HepG2 (cell line): ENCODE data around the gene COMT. TPM values are rescaled to one million over a fixed set of nuclear protein-coding genes. Genes with fewer than 3 reads are reported as not detected.

Source experiments
- EED ChIP-seq: sonication (generic); formaldehyde crosslinking; IDR thresholded peaks from 2 replicates; pipeline ENCODE4 v1.5.0; 2020; ENCODE audit warnings: mild to moderate bottlenecking, missing genetic modification reagents
- ELF4 ChIP-seq: sonication (generic); formaldehyde crosslinking; IDR thresholded peaks from 2 replicates; pipeline ENCODE4 v1.5.0; 2020; ENCODE audit warnings: missing genetic modification reagents, mild to moderate bottlenecking, moderate library complexity, borderline replicate concordance
- HNRNPH1 ChIP-seq: fragments of 200-400 bp; formaldehyde crosslinking; optimal IDR thresholded peaks from 2 replicates; pipeline ENCODE3; 2017; ENCODE audit warnings: mild to moderate bottlenecking, low read depth, low read length
- HNRNPL ChIP-seq: fragments of 200-400 bp; formaldehyde crosslinking; IDR thresholded peaks from 2 replicates; pipeline ENCODE4 v1.6.1; 2017; ENCODE audit warnings: mild to moderate bottlenecking, low read depth, low read length
- MIER3 ChIP-seq: IDR thresholded peaks from 2 replicates; pipeline ENCODE4 v1.6.1; 2016; ENCODE audit warnings: missing compliant biosample characterization, borderline replicate concordance
- NR2F6 ChIP-seq, 2 experiments: IDR thresholded peaks; 2 replicates each; pipeline ENCODE4 v1.6.1; 2016; ENCODE audit warnings: antibody characterized with exemption in 1 of 2, mild to moderate bottlenecking in 1 of 2
- SALL1 ChIP-seq: sonication (generic); formaldehyde crosslinking; IDR thresholded peaks from 2 replicates; pipeline ENCODE4 v1.8.0; 2022; ENCODE audit warnings: mild to moderate bottlenecking, missing genetic modification reagents
- SMAD1 ChIP-seq: sonication (generic); formaldehyde crosslinking; IDR thresholded peaks from 2 replicates; pipeline ENCODE4 v1.4.0; 2020; ENCODE audit warnings: missing genetic modification reagents, low read depth, mild to moderate bottlenecking, borderline replicate concordance
- TEAD3 ChIP-seq: optimal IDR thresholded peaks from 2 replicates; pipeline ENCODE3; 2016; ENCODE audit warnings: borderline replicate concordance
- ZNF441 ChIP-seq: sonication (generic); formaldehyde crosslinking; IDR thresholded peaks from 2 replicates; pipeline ENCODE4 v1.7.0; 2021; ENCODE audit warnings: missing genetic modification reagents, borderline replicate concordance
- ZNF451 ChIP-seq: sonication (generic); formaldehyde crosslinking; IDR thresholded peaks from 2 replicates; pipeline ENCODE4 v1.5.0; 2020; ENCODE audit warnings: mild to moderate bottlenecking, missing genetic modification reagents
- ZNF564 ChIP-seq: sonication (generic); formaldehyde crosslinking; IDR thresholded peaks from 2 replicates; pipeline ENCODE4 v1.8.1; 2023; ENCODE audit warnings: mild to moderate bottlenecking, missing genetic modification reagents
- polyA plus RNA-seq, 8 experiments: library from polyadenylated mRNA; depleted of rRNA in 3 of 8; stranded (reverse) in 7 of 8; unstranded in 1 of 8; fragments of >200 nt; fragmentation: Illumina TruSeq in 4 of 8; extraction: Trizol in 4 of 8; gene quantifications; 2 replicates each; pipeline versions ENCODE4 v1.2.1 to v1.2.3, GENCODE V29; 2011 to 2016; ENCODE audit warnings: low read depth in 4 of 8, missing spikeins in 1 of 8, mixed read lengths in 1 of 8; ENCODE audit not compliant: insufficient read depth in 1 of 8
- total RNA-seq, 5 experiments: library from RNA; depleted of rRNA; stranded (reverse); fragments of >200 nt; fragmentation: Illumina TruSeq; extraction: Trizol; gene quantifications; 2 replicates each; pipeline ENCODE4 v1.2.3, GENCODE V29; 2016; ENCODE audit warnings: low read depth in 1 of 5
- TF ChIP-seq, protein P1 (sequence below): sonication (generic); formaldehyde crosslinking; IDR thresholded peaks from 2 replicates; pipeline ENCODE4 v1.5.1; 2020; ENCODE audit warnings: missing genetic modification reagents, mild to moderate bottlenecking, borderline replicate concordance
- TF ChIP-seq, protein P2 (sequence below): sonication (generic); formaldehyde crosslinking; IDR thresholded peaks from 2 replicates; pipeline ENCODE4 v1.4.0; 2020; ENCODE audit warnings: low read depth, missing genetic modification reagents
- TF ChIP-seq, protein P3 (sequence below), 2 experiments: fragments of 450-650 bp in 1 of 2; sonication (generic) in 1 of 2; formaldehyde crosslinking; IDR thresholded peaks; 2 replicates each; pipeline versions ENCODE4 v1.5.0 to v1.8.0; 2020 to 2022; ENCODE audit warnings: mild to moderate bottlenecking in 1 of 2, missing genetic modification reagents in 1 of 2
- TF ChIP-seq, protein P4 (sequence below), 2 experiments: sonication (generic) in 1 of 2; formaldehyde crosslinking in 1 of 2; IDR thresholded peaks; 2 replicates each; pipeline versions ENCODE4 v1.6.1 to v1.9.0; 2014 to 2022; ENCODE audit warnings: antibody characterized with exemption in 1 of 2, borderline replicate concordance in 1 of 2, inconsistent platforms in 1 of 2, low read depth in 1 of 2, missing genetic modification reagents in 1 of 2

COMT gene
- total and polyA plus RNA-seq, 2 of the 13 experiments (the other 11 are each of a cell fraction or from before 2014, with no cell fraction given) = 156 to 162 TPM

DNA sequence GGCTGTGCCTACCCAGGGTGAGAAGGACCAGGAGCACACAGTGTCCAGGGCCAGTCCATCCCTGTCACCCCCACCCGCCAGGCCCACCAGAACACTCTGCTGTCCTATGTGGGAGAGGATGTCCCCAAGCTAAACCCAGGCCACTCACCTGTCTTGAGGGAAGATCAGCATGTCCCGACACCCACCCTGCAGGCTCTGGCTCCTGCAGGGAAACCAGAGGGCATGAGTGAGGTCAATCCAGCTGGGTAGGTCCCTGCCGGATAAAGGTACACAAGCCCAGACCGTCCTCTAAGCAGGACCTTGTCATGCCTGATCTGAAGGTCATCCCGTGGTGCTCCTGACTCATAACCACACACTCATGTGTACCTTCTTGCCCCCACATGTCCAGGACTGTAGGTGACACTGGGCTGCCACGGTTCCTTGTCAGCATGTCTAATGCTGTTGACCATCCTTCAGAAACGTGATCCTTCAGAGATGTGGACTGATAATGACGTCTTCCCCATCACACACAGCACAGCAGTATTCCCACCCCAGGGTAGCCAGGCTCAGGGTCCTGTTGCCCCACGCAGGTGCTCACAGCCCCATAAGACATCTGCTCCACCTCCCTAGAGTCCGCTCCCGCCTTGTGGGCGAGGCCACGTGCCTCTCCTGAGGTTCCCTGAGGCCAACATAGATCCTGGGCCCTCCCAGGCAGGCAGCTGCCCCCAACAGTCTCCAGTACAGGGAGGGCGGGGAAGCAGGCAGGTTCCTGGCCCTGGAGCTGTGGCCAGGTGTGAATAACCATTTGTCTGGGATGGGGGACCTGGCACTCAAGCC lies 68.9 kb downstream of the COMT start (continued):
- TF ChIP-seq ZNF564 (no peak), EED (CRISPR knock-in tag) (0 out of 2 replicates have a peak, but pooled peaks have one; percentile 71), HNRNPL (no peak), ZNF441 (CRISPR knock-in tag) (no peak), HNRNPH1 (no peak), SALL1 (CRISPR knock-in tag) (peak; percentile 85), SMAD1 (CRISPR knock-in tag) (no peak; the same call in 1 of the 2 replicates), ELF4 (no peak), ZNF451 (0 out of 2 replicates have a peak, but pooled peaks have one; percentile 24), NR2F6 (IDR thresholded peaks at IDR 0.05) (peak; percentile 63), NR2F6 (CRISPR knock-in tag; IDR thresholded peaks at IDR 0.05) (peak; percentile 91), MIER3 (CRISPR knock-in tag) (peak; percentile 80; the same call in 1 of the 2 replicates), TEAD3 (CRISPR knock-in tag) (peak; percentile 73)
- TF ChIP-seq, protein P1, sequence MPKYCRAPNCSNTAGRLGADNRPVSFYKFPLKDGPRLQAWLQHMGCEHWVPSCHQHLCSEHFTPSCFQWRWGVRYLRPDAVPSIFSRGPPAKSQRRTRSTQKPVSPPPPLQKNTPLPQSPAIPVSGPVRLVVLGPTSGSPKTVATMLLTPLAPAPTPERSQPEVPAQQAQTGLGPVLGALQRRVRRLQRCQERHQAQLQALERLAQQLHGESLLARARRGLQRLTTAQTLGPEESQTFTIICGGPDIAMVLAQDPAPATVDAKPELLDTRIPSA (CRISPR knock-in tag) = no peak
- TF ChIP-seq, protein P2, sequence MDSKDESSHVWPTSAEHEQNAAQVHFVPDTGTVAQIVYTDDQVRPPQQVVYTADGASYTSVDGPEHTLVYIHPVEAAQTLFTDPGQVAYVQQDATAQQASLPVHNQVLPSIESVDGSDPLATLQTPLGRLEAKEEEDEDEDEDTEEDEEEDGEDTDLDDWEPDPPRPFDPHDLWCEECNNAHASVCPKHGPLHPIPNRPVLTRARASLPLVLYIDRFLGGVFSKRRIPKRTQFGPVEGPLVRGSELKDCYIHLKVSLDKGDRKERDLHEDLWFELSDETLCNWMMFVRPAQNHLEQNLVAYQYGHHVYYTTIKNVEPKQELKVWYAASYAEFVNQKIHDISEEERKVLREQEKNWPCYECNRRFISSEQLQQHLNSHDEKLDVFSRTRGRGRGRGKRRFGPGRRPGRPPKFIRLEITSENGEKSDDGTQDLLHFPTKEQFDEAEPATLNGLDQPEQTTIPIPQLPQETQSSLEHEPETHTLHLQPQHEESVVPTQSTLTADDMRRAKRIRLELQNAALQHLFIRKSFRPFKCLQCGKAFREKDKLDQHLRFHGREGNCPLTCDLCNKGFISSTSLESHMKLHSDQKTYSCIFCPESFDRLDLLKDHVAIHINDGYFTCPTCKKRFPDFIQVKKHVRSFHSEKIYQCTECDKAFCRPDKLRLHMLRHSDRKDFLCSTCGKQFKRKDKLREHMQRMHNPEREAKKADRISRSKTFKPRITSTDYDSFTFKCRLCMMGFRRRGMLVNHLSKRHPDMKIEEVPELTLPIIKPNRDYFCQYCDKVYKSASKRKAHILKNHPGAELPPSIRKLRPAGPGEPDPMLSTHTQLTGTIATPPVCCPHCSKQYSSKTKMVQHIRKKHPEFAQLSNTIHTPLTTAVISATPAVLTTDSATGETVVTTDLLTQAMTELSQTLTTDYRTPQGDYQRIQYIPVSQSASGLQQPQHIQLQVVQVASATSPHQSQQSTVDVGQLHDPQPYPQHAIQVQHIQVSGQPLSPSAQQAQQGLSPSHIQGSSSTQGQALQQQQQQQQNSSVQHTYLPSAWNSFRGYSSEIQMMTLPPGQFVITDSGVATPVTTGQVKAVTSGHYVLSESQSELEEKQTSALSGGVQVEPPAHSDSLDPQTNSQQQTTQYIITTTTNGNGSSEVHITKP (CRISPR knock-in tag) = peak; percentile 28; the same call in 1 of the 2 replicates
- TF ChIP-seq, protein P3, sequence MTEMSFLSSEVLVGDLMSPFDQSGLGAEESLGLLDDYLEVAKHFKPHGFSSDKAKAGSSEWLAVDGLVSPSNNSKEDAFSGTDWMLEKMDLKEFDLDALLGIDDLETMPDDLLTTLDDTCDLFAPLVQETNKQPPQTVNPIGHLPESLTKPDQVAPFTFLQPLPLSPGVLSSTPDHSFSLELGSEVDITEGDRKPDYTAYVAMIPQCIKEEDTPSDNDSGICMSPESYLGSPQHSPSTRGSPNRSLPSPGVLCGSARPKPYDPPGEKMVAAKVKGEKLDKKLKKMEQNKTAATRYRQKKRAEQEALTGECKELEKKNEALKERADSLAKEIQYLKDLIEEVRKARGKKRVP (CRISPR knock-in tag; IDR thresholded peaks at IDR 0.05) = no peak
- TF ChIP-seq, protein P4, sequence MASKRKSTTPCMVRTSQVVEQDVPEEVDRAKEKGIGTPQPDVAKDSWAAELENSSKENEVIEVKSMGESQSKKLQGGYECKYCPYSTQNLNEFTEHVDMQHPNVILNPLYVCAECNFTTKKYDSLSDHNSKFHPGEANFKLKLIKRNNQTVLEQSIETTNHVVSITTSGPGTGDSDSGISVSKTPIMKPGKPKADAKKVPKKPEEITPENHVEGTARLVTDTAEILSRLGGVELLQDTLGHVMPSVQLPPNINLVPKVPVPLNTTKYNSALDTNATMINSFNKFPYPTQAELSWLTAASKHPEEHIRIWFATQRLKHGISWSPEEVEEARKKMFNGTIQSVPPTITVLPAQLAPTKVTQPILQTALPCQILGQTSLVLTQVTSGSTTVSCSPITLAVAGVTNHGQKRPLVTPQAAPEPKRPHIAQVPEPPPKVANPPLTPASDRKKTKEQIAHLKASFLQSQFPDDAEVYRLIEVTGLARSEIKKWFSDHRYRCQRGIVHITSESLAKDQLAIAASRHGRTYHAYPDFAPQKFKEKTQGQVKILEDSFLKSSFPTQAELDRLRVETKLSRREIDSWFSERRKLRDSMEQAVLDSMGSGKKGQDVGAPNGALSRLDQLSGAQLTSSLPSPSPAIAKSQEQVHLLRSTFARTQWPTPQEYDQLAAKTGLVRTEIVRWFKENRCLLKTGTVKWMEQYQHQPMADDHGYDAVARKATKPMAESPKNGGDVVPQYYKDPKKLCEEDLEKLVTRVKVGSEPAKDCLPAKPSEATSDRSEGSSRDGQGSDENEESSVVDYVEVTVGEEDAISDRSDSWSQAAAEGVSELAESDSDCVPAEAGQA (IDR thresholded peaks at IDR 0.05; ENCODE audit: low read depth) = no peak
- TF ChIP-seq, protein P4 (CRISPR knock-in tag; IDR thresholded peaks at IDR 0.05; ENCODE audit: borderline replicate concordance) = no peak
